ENCODE measurements around the gene ZFP57.

Gene ZFP57

GRCh38 chr6:29625337-29625930 lies 55.5 kb downstream of the ZFP57 start:
- no peak for DNase-seq (ENCODE audit: low read depth)
- H3K4me3 ChIP-seq (ENCODE audit: control insufficient read depth, low read depth, low read length) = no peak overlapping the region
- TF ChIP-seq CTCF (conservative IDR thresholded peaks at IDR 0.05; ENCODE audit: control insufficient read depth, insufficient read depth, low read depth, low read length) = no peak

- no peak for DNase-seq (ENCODE audit: low read depth)
- H3K4me3 ChIP-seq (ENCODE audit: control insufficient read depth, low read depth, low read length) = no peak overlapping the region
- TF ChIP-seq CTCF (conservative IDR thresholded peaks at IDR 0.05; ENCODE audit: control insufficient read depth, insufficient read depth, low read depth, low read length) = no peak
These were observed 56.4 kb downstream of the ZFP57 start for GRCh38 chr6:29624520-29624961.

All from fibroblast of mammary gland (primary cell).